ENCODE results near the gene OR2T10.

DNA sequence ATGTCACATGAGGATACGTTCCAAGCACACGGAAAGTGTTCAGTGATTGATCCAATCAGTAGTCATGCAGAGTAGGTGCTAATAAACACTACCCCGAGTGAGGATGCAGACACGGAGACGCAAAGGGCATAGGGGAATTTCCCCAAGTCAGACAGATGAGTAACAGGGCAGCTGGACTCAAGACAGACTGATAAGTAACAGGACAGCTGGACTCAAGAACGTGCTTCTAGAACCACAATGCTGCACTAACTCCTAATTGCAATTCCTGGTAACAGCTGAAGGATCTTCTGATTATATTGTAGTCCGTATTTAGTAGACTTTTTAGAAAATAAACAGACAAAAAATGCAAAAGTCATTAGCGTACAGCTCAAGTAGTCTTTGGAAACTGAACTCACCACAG, 1.9 kb upstream of the OR2T10 start:
- TF ChIP-seq CTCF (IDR thresholded peaks at IDR 0.05) (no peak), POLR2A (IDR thresholded peaks at IDR 0.05) (no peak)

Data from adrenal gland (tissue), 5 donors.